ENCODE results near the gene VWF. TPM values are rescaled to one million over a fixed set of nuclear protein-coding genes. Genes with fewer than 3 reads are reported as not detected.

The VWF gene
- polyA plus RNA-seq, 1 donor (not counting 4 experiments of a cell fraction or from before 2014, with no cell fraction given): 0.01 TPM

- dilution Hi-C loops (cut with MboI; ENCODE audit: extremely low pct_ligation_motif_present, low sequenced_read_pairs): no loop called here
- Histone ChIP-seq H3K9me3 (ENCODE audit: control insufficient read depth, low read depth, low read length) (no peaks in the 10 kb centered on the region), H3K4me1 (ENCODE audit: control insufficient read depth, extremely low read depth, insufficient read depth, low read length) (no peaks in the 10 kb centered on the region), H3K4me2 (ENCODE audit: control insufficient read depth, extremely low read depth, insufficient read depth, low read depth, low read length) (no peak overlapping the region), H4K20me1 (ENCODE audit: control insufficient read depth, extremely low read depth, insufficient read depth, low read length) (no peaks in the 10 kb centered on the region), H3K27ac (ENCODE audit: control insufficient read depth, insufficient read depth, low read length) (no peak overlapping the region), H3K9ac (ENCODE audit: control insufficient read depth, extremely low read depth, insufficient read depth, low read length) (no peak overlapping the region), H2AFZ (ENCODE audit: control insufficient read depth, low read length) (no peak overlapping the region), H3K79me2 (ENCODE audit: control insufficient read depth, insufficient read depth, low read length) (no peaks in the 10 kb centered on the region), H3K9me1 (ENCODE audit: control insufficient read depth, extremely low read depth, insufficient read depth, low read length) (no peaks in the 10 kb centered on the region), H3K27me3 (ENCODE audit: control insufficient read depth, extremely low read depth, insufficient read depth, low read length) (no peaks in the 10 kb centered on the region), H3K4me3 (ENCODE audit: control insufficient read depth in 2 of 3, extremely low read depth in 1 of 3, insufficient read depth in 2 of 3, low read depth in 1 of 3, low read length in 3 of 3) (no peak overlapping the region), H3K36me3 (ENCODE audit: control insufficient read depth in 2 of 2, extremely low read depth in 1 of 2, insufficient read depth in 2 of 2, low read length in 2 of 2) (no peaks in the 10 kb centered on the region)
- DNase-seq (ENCODE audit: low read depth, low spot score) (no peak), FAIRE-seq (no peak)
- TF ChIP-seq EZH2 (IDR thresholded peaks at IDR 0.05; ENCODE audit: low read length) (no peak), CTCF (optimal IDR thresholded peaks at IDR 0.05 in 1 of 3, IDR thresholded peaks at IDR 0.05 in 1 of 3, conservative IDR thresholded peaks at IDR 0.05 in 1 of 3; ENCODE audit: extremely low read depth in 1 of 3, insufficient read depth in 2 of 3, low read length in 3 of 3) (no peak)
Measured at GRCh38 chr12:5977556-5977955, 146.9 kb downstream of the VWF start.

GRCh38 chr12:5976711-5977110 is 147.8 kb downstream of the VWF start:
- H3K27ac ChIP-seq (ENCODE audit: control insufficient read depth, insufficient read depth, low read length): no peak overlapping the region
- H2AFZ ChIP-seq (ENCODE audit: control insufficient read depth, low read length): no peak overlapping the region
- no peak for FAIRE-seq
- no peak for TF ChIP-seq EZH2 (IDR thresholded peaks at IDR 0.05; ENCODE audit: low read length)
- no peak for TF ChIP-seq CTCF (optimal IDR thresholded peaks at IDR 0.05 in 1 of 3, IDR thresholded peaks at IDR 0.05 in 1 of 3, conservative IDR thresholded peaks at IDR 0.05 in 1 of 3; ENCODE audit: extremely low read depth in 1 of 3, insufficient read depth in 2 of 3, low read length in 3 of 3)
- H3K4me2 ChIP-seq (ENCODE audit: control insufficient read depth, extremely low read depth, insufficient read depth, low read depth, low read length): no peak overlapping the region
- H3K9ac ChIP-seq (ENCODE audit: control insufficient read depth, extremely low read depth, insufficient read depth, low read length): no peak overlapping the region
- H3K9me1 ChIP-seq (ENCODE audit: control insufficient read depth, extremely low read depth, insufficient read depth, low read length): no peaks in the 10 kb centered on the region
- no peak overlapping the region for H3K4me3 ChIP-seq (ENCODE audit: control insufficient read depth in 2 of 3, extremely low read depth in 1 of 3, insufficient read depth in 2 of 3, low read depth in 1 of 3, low read length in 3 of 3)
- no peaks in the 10 kb centered on the region for H3K9me3 ChIP-seq (ENCODE audit: control insufficient read depth, low read depth, low read length)
- dilution Hi-C loops (cut with MboI; ENCODE audit: extremely low pct_ligation_motif_present, low sequenced_read_pairs): no loop called here
- DNase-seq (ENCODE audit: low read depth, low spot score): no peak
- H3K4me1 ChIP-seq (ENCODE audit: control insufficient read depth, extremely low read depth, insufficient read depth, low read length): no peaks in the 10 kb centered on the region
- H3K79me2 ChIP-seq (ENCODE audit: control insufficient read depth, insufficient read depth, low read length): no peaks in the 10 kb centered on the region
- peaks cover 2% of the 10 kb centered on the region for H3K27me3 ChIP-seq (ENCODE audit: control insufficient read depth, extremely low read depth, insufficient read depth, low read length)
- no peaks in the 10 kb centered on the region for H4K20me1 ChIP-seq (ENCODE audit: control insufficient read depth, extremely low read depth, insufficient read depth, low read length)
- no peaks in the 10 kb centered on the region for H3K36me3 ChIP-seq (ENCODE audit: control insufficient read depth in 2 of 2, extremely low read depth in 1 of 2, insufficient read depth in 2 of 2, low read length in 2 of 2)
